NCI-H82 treated with DMSO at 0.1 percent for 48 hours (cell line): ENCODE measurements around the gene TRIM60.
"Not testable (repeated sequence)": the region's sequence is repeated elsewhere in the genome, so short reads cannot be mapped to it uniquely, and the experiment has no call there.

Experiments
- DNase-seq: peaks from one replicate; lab custom pipeline; 2025; ENCODE audit not compliant: unreplicated experiment; lab: John Stamatoyannopoulos, UW

TRIM60 gene

DNA sequence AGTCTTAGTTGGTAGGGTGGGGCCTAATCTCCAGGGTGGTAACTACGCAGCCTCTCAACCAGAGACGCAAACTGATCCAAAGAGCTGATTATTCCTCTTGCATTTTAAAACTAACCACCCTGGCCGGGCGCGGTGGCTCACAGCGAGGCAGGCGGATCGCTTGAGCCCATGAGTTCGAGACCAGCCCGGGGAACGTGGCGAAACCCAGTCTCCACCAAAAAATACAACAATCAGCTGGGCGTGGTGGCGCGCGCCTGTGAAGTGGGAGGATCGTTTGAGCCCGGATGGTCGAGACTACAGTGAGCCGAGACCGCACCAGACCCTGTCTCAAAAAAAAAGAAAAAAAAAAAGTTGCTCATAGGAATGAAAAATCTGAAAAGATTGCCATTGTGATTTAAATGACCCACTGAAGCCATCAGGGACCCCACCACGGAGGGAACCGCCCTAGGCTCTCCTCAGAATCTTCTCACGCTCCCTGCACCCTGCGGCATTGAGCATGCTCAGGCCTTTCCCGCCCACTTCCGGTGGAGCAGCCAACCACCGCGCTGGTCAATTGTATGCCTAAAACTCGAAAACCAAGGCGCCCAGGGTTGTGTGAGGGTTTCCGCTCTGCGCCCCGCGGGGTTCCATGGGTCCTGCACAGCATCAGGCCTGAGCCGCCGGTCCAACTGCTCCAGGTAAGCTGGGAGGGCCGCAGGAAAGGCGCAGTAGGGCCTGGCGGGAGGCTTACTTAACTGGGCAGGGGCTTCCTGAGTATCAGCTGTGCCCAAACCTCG is at the start of gene TRIM60:
TRIM60 (plus strand) TSS at position 564 of the 776 bp plus-strand sequence. CDS start 8,074 bp downstream, outside the sequence.
- DNase-seq, result no peak

GRCh38 chr4:164989471-164989870 is 42.3 kb upstream of the TRIM60 start:
- DNase-seq, result no peak

- not testable (repeated sequence) for DNase-seq
These were observed 41.0 kb upstream of the TRIM60 start for GRCh38 chr4:164990786-164991185.

GRCh38 chr4:164996123-164996522 is 35.7 kb upstream of the TRIM60 start:
- DNase-seq, result not testable (repeated sequence)

DNA sequence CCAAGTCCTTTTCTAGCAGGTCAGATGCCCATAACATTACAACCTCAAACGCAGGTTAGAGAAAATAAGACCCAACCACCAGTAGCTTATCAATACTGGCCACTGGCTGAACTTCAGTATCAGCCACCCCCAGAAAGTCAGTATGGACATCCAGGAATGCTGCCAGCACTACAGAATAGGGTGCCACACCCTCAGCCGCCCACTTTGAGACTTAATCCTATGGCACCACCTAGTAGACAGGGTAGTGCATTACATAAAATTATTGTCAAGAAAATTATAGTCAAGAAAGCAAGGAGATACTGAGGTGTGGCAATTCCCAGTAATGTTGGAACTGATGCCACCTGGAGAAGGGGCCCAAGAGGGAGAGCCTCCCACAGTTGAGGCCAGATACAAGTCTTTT is 34.5 kb upstream of the TRIM60 start:
- DNase-seq, result no peak

- DNase-seq, result no peak
These were observed 33.9 kb upstream of the TRIM60 start for GRCh38 chr4:164997941-164998340.

- not testable (repeated sequence) for DNase-seq
These were observed 33.2 kb upstream of the TRIM60 start for GRCh38 chr4:164998526-164999080.

DNA sequence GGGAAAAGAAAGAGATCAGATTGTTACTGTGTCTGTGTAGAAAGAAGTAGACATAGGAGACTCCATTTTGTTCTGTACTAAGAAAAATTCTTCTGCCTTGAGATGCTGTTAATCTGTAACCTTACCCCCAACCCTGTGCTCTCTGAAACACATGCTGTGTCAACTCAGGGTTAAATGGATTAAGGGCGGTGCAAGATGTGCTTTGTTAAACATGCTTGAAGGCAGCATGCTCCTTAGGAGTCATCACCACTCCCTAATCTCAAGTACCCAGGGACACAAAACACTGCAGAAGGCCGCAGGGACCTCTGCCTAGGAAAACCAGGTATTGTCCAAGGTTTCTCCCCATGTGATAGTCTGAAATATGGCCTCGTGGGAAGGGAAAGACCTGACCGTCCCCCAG is 29.8 kb upstream of the TRIM60 start:
- DNase-seq, result not testable (repeated sequence)

DNA sequence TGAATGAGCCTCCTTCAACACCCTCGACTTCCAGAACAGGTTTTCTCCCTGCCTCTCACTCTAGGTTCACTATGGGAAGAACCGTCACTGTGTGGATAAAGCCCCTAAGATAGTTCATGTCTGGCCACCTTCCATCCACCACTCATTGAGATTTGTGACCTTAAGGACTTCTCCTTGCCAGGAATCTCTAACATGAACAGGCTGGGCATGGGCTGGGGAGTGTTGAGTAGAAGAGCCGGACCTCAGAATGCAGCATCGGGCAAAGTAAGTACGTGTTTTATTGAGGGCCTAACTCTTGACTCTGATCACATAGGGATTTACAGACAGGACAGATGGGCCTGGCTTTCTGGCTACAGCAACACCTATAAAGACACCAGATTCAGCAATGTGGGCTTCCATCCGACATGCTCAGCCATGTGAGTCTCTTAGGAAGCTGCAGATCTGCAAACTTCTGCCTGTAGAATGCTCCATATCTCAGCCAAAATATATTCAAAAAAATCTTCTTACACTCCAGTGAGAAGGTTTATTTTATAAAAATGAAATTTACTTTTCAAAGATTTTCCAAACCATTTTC is 26.4 kb upstream of the TRIM60 start:
- peak; percentile 54 for DNase-seq

DNA sequence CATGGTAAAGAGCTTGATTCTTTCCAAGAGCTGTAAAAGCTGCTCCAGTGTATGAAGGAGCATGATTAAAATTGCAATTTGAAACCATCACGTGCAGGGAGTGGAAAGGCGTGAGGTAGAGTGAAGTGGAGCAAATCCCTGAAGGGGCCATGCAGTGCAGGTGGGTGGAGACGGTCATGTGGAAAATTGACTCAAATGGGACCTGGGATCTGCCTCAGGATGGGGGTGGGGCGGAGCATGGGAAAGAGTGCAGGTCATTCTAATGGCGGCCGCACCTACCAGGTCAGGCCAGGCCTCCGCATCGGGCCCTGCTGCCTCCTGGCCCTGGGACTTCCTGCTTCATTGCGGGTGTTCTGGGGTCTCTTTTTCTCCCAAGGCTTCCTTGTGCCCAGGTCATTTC is 25.3 kb upstream of the TRIM60 start:
- DNase-seq, result no peak

DNA sequence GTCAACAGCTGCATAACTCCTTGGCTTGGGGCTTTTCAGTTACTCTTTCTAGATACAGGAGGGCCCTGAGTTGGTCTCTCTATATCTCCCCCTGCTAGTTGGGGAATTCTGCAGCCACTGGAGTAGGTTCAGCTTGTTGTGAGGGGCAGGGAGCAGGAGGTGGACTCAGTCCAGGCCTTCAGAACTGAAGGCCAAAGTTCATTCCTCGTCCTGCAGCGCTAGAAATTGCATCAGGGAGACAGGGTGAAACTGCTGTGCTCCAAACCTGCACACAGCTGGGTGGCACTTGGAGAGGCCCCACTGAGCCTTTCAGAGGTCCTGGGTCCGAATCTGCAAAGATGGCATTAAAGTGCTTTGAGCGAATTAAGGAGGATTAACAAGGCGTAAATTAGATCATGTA is 24.9 kb upstream of the TRIM60 start:
- DNase-seq, result peak; percentile 71

GRCh38 chr4:165009493-165010227 is 22.1 kb upstream of the TRIM60 start:
- DNase-seq, result no peak

- DNase-seq, result no peak
These were observed 21.3 kb upstream of the TRIM60 start for GRCh38 chr4:165010487-165010886.

DNA sequence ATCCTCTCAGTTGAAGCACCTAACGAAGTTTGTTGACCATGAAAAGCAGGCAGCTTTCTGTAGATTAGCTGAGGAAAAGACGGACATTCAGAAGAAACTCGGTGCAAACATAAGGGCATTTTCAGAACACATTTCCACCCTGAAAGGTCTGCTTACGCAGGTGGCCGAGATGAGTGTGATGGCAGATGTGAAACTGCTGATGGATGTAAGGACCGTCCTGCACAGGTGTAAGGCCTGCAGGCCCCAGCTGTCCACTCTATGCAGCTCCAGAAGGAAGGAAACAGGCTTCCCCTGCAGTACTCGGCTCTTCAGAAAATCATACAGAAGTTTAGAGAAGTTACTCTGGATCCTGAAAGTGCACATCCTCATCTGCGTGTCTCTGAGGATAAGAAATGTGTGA is 20.8 kb upstream of the TRIM60 start:
- no peak for DNase-seq

DNA sequence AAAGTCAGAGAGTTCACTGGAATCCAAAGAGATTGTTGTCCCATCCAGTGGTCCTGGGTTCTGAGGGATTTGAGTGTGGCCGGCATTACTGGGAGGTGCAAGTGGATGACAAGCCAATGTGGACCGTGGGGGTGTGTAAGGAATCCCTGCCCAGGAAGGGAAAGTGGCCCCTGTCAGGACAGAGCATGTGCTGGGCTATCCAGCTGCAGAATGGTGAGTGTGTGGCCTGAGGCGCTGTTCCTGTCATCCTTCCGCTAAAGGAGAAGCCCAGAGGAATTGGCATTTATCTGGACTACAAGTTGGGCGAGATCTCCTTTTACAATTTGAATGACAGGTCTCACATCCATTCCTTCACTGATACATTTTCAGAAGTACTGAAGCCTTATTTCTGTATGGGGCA is 20.4 kb upstream of the TRIM60 start:
- no peak for DNase-seq

DNA sequence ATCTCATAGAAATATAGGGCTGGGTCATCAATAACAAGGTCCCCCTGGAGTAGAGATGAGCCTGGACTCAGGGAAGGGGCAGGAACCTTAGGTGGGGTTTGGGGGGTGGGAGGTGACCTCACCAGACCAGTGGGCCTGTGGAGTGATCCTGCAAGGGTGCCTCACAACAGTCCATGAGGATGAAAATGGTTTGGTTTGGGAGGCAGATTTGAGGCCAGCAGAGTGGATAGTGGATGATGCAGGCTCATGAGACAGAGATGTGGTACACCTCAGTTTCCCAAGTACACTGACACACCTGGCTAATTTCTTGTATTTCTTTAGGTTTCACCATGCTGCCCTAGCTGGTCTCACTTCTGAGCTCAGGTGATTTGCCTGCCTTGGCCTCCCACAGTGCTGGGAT is 18.1 kb upstream of the TRIM60 start:
- DNase-seq, result no peak

DNA sequence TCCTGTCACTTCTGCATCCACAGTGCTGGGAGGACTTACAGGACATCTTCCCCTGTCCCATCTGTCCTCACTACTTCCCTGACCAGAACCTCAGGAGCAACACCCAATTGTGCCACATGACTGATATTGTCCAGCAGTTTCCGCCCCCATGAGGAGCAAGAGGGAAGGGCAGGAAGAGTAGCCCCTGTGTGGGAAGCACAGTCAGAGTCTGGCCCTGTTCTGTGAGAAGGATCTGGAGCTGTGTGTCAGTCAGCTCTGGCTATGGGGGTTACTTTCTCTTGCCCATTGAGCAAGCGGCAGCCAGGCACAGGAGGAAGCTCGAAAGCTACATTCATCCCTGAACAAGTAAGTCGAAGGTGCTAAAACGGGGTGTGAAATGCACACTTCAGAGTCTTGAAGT is 14.8 kb upstream of the TRIM60 start:
- no peak for DNase-seq

GRCh38 chr4:165019995-165020394 is 11.8 kb upstream of the TRIM60 start:
- not testable (repeated sequence) for DNase-seq

- not testable (repeated sequence) for DNase-seq
These were observed 6.0 kb upstream of the TRIM60 start for GRCh38 chr4:165025782-165026181.

- no peak for DNase-seq
These were observed 3.9 kb upstream of the TRIM60 start for GRCh38 chr4:165027762-165028402.

GRCh38 chr4:165048170-165048569 is 16.4 kb downstream of the TRIM60 start:
- no peak for DNase-seq
